Activated T-cell treated with anti-CD3 and anti-CD28 coated beads for 4 hours (primary cell): ENCODE results near the gene FBXW5.

ENCODE experiments used
- DNase-seq: peaks from one replicate; pipeline ENCODE4 v3.0.0-alpha.2; 2020

FBXW5 gene

GRCh38 chr9:136931611-136932130 lies 12.9 kb downstream of the FBXW5 start:
- no peak for DNase-seq

DNA sequence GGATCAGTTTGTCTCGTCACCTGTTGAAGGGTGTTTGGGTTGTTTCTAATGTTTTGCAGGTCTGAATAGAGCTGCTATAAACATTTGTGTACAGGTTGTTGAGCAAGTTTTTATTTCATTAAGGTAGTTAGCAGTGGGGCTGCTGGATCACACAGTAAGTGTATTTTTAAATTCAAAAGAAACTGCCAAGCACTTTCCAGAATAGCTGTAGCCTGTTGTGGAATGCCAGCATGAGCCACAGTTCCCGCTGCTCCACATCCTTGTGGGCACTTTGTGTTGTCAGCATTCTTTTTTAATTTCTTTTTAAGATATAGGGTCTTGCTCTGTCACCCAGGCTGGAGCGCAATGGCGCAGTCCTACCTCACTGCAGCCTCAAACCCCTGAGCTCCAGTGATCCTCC lies 14.5 kb downstream of the FBXW5 start:
- DNase-seq = no peak

DNA sequence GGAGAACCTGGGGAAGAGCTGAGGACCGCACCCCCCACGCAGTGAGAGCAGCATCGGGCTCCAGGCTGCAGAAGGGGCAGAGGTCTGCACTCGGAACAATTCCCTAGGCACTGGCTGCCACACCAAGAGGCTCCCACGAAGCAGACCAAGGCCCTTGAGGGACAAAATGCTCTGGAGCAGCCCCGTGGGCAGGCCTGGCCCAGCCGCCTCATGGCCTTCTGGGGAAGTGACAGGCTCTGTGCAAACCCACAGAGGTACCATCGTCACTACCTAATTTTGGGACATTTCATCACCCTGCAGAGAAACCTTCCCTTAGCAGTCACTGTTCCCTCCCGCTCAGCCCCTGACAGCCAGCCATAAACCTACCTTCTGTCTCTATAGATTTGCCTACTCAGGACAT lies 15.9 kb downstream of the FBXW5 start:
- no peak for DNase-seq

DNA sequence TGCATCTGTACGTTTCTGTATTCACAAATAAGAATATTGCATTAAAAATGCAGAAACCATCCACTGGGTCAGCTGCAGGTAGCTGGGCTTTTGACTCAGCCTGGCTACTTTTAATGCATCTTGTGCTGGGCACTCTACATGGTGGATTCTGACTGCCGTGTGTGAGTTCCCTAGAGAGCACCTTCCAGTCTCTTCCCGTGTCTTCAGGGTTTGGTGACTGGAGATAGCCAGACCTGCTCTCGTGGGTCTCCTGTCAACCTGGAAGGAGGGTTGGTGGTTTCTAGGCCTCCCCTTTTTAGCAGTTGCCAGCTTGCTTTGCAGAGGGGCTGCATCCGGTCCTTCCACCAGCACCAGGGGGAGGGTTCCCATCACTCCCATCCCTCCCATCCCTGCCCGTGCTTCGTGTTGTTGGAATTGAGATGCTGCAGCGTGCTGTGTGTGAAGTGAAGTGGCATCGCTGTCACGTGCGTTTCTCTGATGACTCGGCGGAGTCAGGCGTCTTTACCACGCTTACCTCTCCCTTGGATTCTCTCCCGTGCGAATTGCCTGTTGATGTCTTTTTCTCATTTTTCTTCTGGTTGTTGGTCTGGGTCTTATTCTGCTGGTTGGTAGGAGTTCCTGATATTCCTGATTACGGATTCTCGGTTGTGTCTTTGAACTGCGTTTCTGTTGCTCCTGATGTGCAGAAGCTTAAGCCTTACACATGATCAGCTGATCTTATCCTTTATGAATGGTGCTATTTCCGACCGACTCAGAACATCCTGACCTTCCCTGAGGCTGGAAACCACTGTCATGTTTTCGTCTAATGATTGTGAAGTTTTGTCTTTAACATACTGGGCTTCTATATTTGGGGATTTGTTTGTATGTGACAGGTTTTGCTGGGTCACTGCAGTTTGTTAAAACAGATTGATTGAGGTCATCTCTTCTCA lies 16.9 kb downstream of the FBXW5 start:
- DNase-seq = no peak

DNA sequence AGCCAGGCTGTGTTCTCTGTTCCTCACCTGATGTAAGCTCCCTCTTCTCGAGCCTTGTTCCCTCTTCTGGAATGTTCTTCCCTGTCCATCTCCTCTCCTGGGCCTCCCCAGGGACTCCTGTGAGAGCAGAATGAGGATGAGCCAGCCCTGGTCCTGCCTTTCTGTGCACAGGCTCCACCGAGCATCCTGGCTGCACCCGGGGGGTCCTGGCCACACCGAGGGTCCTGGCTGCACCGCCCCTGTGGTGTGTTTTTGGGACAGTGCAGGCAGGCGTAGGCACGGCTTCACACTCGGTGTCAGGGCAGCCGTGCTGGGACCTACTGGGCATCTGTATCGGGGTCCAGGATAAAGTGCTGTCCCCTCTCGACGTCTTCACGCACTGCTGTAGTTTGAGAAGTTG lies 17.8 kb downstream of the FBXW5 start:
- DNase-seq = no peak

DNA sequence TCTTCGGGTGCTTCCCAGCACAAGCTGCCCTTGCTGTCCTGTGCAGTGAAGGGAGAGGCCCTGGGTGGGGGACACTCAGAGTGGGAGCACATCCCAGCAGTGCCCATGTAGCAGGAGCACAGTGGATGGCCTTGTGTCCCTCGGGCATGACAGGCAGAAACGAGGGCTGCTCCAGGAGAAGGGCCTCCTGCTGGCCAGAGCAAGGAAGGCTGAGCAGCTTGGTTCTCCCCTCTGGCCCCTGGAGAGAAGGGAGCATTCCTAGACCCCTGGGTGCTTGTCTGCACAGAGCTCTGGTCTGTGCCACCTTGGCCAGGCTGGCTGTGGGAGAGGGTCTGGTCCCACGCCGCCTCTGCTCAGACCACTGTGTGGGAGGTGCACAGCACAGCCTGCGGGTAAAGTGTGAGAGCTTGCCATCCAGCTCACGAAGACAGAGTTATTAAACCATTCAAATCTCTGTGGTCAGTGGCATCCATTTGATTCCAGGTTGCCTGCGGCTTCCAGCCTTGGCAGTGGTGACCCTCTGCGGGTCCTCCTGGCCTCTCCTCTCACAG lies 18.3 kb downstream of the FBXW5 start:
- DNase-seq = no peak

DNA sequence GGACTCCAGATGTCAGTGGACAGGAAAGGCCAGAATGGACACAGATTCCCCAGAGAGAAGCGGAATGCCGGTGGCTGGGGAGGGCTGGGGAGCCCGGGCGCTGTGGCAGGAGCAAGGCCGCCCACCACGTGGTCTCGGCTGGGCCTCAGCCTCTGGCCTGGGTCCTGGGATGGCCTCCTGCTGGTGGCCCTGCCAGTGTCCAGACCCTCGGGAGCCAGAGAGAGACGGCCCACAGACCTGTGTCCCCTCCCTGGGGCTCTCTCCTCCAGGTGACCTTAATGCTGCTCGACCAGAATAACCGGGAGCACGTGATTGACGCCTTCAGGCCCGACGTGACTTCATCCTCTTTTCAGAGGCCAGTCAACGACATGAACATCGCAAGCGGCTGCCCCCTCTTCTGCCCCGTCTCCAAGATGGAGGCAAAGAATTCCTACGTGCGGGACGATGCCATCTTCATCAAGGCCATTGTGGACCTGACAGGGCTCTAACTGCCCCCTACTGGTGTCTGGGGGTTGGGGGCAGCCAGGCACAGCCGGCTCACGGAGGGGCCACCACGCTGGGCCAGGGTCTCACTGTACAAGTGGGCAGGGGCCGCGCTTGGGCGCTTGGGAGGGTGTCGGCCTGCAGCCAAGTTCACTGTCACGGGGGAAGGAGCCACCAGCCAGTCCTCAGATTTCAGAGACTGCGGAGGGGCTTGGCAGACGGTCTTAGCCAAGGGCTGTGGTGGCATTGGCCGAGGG lies 19.0 kb downstream of the FBXW5 start:
- DNase-seq = no peak

- no peak for DNase-seq
Observed at GRCh38 chr9:136923881-136924280, 20.7 kb downstream of the FBXW5 start.

GRCh38 chr9:136922540-136922939 lies 22.0 kb downstream of the FBXW5 start:
- DNase-seq = no peak

DNA sequence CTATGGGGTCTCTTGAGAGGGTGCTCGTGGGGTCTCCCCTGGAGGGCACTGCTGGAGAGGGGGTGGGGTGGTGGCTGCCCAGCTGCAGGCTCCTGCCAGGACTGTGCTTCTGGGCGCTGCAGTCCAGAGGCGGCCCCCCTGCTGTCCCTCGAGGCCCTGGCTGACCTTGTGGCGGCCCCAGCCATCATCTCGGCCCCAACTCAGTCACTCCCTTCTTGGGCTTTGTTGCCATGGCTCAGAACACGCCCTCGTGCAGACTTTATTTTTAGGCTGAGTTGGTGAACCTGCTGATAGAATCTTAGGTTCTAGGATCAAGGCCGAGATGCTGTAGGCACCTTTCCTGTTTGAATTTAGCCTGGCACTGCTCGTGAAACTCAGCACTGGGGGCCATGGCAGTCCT lies 22.8 kb downstream of the FBXW5 start:
- DNase-seq = no peak

- DNase-seq = no peak
Observed at GRCh38 chr9:136921307-136921706, 23.2 kb downstream of the FBXW5 start.

- no peak for DNase-seq
Observed at GRCh38 chr9:136920734-136921231, 23.8 kb downstream of the FBXW5 start.

DNA sequence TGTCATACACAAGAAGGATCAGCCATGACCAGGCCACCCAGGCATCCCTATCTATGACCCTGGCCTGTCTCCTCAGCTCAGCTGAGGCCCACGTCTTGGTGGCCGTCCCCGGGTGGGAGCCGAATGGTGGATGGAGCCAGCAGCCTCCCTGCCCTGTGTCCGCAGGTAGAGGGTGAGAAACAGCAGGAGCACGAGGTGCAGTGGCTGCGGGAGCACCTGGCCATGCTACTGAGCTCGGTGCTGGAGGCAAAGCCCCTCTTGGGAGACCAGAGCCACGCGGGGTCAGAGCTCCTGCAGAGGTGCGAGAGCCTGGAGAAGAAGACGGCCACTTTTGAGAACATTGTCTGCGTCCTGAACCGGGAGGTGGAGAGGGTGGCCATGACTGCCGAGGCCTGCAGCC lies 24.5 kb downstream of the FBXW5 start:
- DNase-seq = no peak

DNA sequence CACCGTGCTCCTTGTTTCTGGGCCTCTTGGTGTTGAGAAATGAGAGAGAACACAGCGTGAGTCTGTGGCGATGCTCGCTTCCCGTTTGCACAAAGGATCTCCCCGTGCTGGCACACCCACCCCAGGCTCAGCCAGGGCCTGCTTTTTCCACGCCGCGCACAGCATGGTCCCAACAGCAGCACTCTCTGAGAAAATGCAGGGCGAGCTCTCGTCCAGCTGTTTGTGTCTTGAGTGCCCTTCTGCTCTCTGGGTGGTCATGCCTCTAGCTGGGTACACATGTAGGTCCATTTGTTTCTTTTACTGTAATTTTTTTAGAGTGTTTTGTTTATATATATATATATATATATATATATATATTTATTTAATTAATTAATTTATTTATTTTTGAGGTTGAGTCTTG lies 26.6 kb downstream of the FBXW5 start:
- no peak for DNase-seq

- no peak for DNase-seq
Observed at GRCh38 chr9:136916330-136917184, 28.0 kb downstream of the FBXW5 start.

DNA sequence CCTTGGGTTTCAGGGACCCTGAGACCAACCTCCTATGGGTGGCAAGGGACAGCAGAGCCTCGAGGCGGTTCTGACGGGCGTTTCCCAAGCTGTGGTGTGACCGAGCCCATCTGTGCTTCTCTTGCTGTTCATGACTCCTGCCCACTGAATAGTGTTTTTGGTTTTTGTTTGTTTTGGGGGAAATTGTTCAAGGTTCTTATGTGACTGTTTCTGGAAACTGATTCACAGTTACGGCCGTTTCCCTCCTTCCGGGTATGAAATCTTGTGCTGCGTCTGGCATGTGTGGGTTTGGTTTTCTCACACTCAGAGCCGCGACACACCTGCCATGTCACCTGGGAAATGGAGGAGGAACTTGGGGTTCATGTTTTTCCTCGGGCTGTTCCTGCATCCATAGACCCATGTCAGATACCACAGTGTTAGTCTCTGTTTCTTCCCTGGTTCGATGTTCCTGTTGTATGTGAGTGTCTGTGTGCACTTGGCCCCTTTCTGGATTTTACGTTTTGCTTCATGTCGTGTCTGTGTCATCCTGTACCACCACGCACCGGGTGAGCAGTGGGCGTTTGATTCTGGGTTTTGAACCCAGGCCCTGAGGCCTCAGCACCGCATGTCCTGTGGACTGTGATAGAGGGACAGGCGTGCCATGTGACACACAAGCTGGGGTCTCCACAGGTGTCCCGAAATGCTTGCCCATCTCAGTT lies 28.8 kb downstream of the FBXW5 start:
- no peak for DNase-seq

DNA sequence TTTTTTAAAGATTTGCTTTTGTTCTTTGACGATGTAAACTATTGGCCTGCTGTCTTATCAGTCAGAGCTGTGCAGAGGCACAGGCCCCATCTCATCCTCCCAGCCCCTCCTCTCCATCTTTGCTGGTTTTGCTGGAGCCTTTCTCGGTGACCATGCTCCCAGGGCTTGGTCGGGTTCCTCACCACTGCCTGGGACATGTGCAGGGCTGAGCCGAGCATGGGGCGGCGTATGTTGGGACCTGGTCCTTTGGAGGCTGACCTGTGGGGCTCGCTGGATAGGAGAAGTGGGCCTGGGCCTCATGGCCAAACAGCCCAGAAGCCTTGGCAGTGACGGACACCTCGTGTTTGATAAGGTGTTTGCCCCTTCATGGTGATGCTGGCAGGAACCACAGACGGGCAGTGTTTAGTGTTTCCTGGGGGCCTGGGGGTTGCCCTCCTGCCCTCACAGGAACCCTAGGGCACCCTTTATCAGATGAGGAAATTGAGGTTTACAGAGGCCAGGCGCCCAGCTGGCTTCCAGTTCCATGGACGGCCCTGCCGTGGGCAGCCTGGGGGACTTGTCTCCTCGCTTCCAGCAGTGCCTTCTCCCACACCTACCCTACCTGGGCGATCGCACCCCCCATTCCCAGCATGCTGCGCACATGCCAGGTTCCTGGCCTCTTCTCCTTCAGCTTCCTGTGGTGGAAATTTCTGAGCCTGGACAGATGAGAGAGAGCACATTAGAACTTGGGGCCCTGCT lies 30.7 kb downstream of the FBXW5 start:
- DNase-seq = no peak

- DNase-seq = no peak
Observed at GRCh38 chr9:136910901-136911245, 33.7 kb downstream of the FBXW5 start.

- no peak for DNase-seq
Observed at GRCh38 chr9:136910197-136910900, 34.2 kb downstream of the FBXW5 start.
